H9 (cell line): ENCODE data around the gene FOXD2. TPM values are rescaled to one million over a fixed set of nuclear protein-coding genes. Genes with fewer than 3 reads are reported as not detected.

ENCODE experiments used
- DNase-seq: peaks from one replicate; pipeline ENCODE4 v3.0.0-alpha.2; 2017
- H2AFZ ChIP-seq: one replicate; pipeline ENCODE4 v1.6.1; 2013; ENCODE audit warnings: mild to moderate bottlenecking, low read length, control low read depth, moderate library complexity
- H2AK5ac ChIP-seq: 2 replicates; pipeline ENCODE4 v1.6.1; 2013; ENCODE audit warnings: low read length, control low read depth, mixed read lengths; ENCODE audit not compliant: insufficient read length
- H2BK120ac ChIP-seq: one replicate; pipeline ENCODE4 v1.6.1; 2013; ENCODE audit warnings: low read depth, mild to moderate bottlenecking, low read length, control low read depth, inconsistent platforms; ENCODE audit not compliant: poor library complexity, severe bottlenecking
- H2BK12ac ChIP-seq: 2 replicates; pipeline ENCODE4 v1.6.1; 2013; ENCODE audit warnings: low read length, control low read depth, mixed read lengths, low read depth; ENCODE audit not compliant: insufficient read length
- H2BK15ac ChIP-seq: 2 replicates; pipeline ENCODE4 v1.6.1; 2013; ENCODE audit warnings: low read depth, low read length, control low read depth
- H2BK20ac ChIP-seq: one replicate; pipeline ENCODE4 v1.6.1; 2013; ENCODE audit warnings: low read depth, mild to moderate bottlenecking, low read length, control low read depth, inconsistent platforms; ENCODE audit not compliant: poor library complexity, severe bottlenecking
- H2BK5ac ChIP-seq: 2 replicates; pipeline ENCODE4 v1.6.1; 2013; ENCODE audit warnings: low read length, control low read depth, mixed read lengths; ENCODE audit not compliant: insufficient read length
- H3K14ac ChIP-seq: 2 replicates; pipeline ENCODE4 v1.6.1; 2013; ENCODE audit warnings: low read length, control low read depth; ENCODE audit not compliant: insufficient read depth
- H3K18ac ChIP-seq: 2 replicates; pipeline ENCODE4 v1.6.1; 2013; ENCODE audit warnings: low read depth, mild to moderate bottlenecking, mixed read lengths, low read length, control low read depth; ENCODE audit not compliant: insufficient read length
- H3K23ac ChIP-seq: 2 replicates; pipeline ENCODE4 v1.6.1; 2013; ENCODE audit warnings: low read length, control low read depth, mixed read lengths, low read depth; ENCODE audit not compliant: insufficient read length
- H3K23me2 ChIP-seq: 2 replicates; pipeline ENCODE4 v1.6.1; 2013; ENCODE audit warnings: low read depth, mild to moderate bottlenecking, mixed read lengths, low read length, control low read depth; ENCODE audit not compliant: insufficient read length, poor library complexity, severe bottlenecking
- H3K27ac ChIP-seq: 2 replicates; pipeline ENCODE4 v1.5.1; 2013; ENCODE audit warnings: low read length, control low read depth, mixed read lengths, low read depth; ENCODE audit not compliant: insufficient read length
- H3K27me3 ChIP-seq: 2 replicates; pipeline ENCODE4 v1.6.1; 2013; ENCODE audit warnings: low read length, control low read depth, inconsistent platforms; ENCODE audit not compliant: insufficient read depth
- H3K4ac ChIP-seq: 2 replicates; pipeline ENCODE4 v1.6.1; 2013; ENCODE audit warnings: low read depth, mild to moderate bottlenecking, control low read depth, inconsistent platforms, low read length, moderate library complexity
- H3K4me1 ChIP-seq: 2 replicates; pipeline ENCODE4 v1.6.1; 2013; ENCODE audit warnings: low read length, control low read depth, inconsistent platforms; ENCODE audit not compliant: insufficient read depth
- H3K4me2 ChIP-seq: 2 replicates; pipeline ENCODE4 v1.6.1; 2013; ENCODE audit warnings: low read length, control low read depth, mixed read lengths; ENCODE audit not compliant: insufficient read length, insufficient read depth
- H3K56ac ChIP-seq: 2 replicates; pipeline ENCODE4 v1.6.1; 2013; ENCODE audit warnings: low read depth, mild to moderate bottlenecking, mixed read lengths, low read length, control low read depth; ENCODE audit not compliant: insufficient read length
- H3K79me1 ChIP-seq: 2 replicates; pipeline ENCODE4 v1.6.1; 2013; ENCODE audit warnings: low read depth, mild to moderate bottlenecking, moderate library complexity, low read length, control low read depth, inconsistent platforms; ENCODE audit not compliant: insufficient read depth, poor library complexity, severe bottlenecking
- H3K79me2 ChIP-seq: 2 replicates; pipeline ENCODE4 v1.6.1; 2013; ENCODE audit warnings: low read length, control low read depth, inconsistent platforms; ENCODE audit not compliant: insufficient read depth
- H3K9ac ChIP-seq: 2 replicates; pipeline ENCODE4 v1.6.1; 2013; ENCODE audit warnings: low read length, control low read depth, mixed read lengths; ENCODE audit not compliant: insufficient read length; ENCODE audit errors: extremely low read depth
- H3K9me3 ChIP-seq: one replicate; pipeline ENCODE4 v1.6.1; 2013; ENCODE audit warnings: low read depth, low read length, inconsistent platforms; ENCODE audit not compliant: control insufficient read depth
- H3T11ph ChIP-seq: one replicate; pipeline ENCODE4 v1.6.1; 2013; ENCODE audit warnings: mild to moderate bottlenecking, low read length, control low read depth, inconsistent platforms
- H4K20me1 ChIP-seq: one replicate; pipeline ENCODE4 v1.6.1; 2013; ENCODE audit not compliant: control insufficient read depth, insufficient read length, insufficient read depth
- H4K5ac ChIP-seq: 2 replicates; pipeline ENCODE4 v1.6.1; 2013; ENCODE audit warnings: low read depth, mild to moderate bottlenecking, mixed read lengths, low read length, control low read depth; ENCODE audit not compliant: insufficient read length
- H4K8ac ChIP-seq: replicated peaks from 2 replicates; pipeline ENCODE4 v1.6.1; 2013; ENCODE audit warnings: low read length, control low read depth, mixed read lengths, low read depth; ENCODE audit not compliant: insufficient read length
- H4K91ac ChIP-seq: 2 replicates; pipeline ENCODE4 v1.6.1; 2013; ENCODE audit warnings: low read depth, mild to moderate bottlenecking, moderate library complexity, mixed read lengths, low read length, control low read depth; ENCODE audit not compliant: insufficient read length
- H3K27ac Mint-ChIP-seq, 3 experiments: 2 replicates in 2 of 3; 3 replicates in 1 of 3; pipeline ENCODE4 v1.8.0; 2020 to 2021; ENCODE audit warnings: mixed read lengths in 3 of 3, mild to moderate bottlenecking in 1 of 3, moderate library complexity in 1 of 3
- H3K27me3 Mint-ChIP-seq: 2 replicates; pipeline ENCODE4 v1.8.0; 2021; ENCODE audit warnings: low read depth, mild to moderate bottlenecking, moderate library complexity, mixed read lengths
- H3K36me3 Mint-ChIP-seq, 3 experiments: 2 replicates in 2 of 3; 3 replicates in 1 of 3; pipeline ENCODE4 v1.8.0; 2020 to 2021; ENCODE audit warnings: low read depth in 3 of 3, mixed read lengths in 3 of 3; ENCODE audit not compliant: insufficient read depth in 1 of 3
- H3K4me1 Mint-ChIP-seq, 2 experiments: 2 replicates each; pipeline ENCODE4 v1.8.0; 2020; ENCODE audit warnings: mixed read lengths in 2 of 2
- H3K4me3 Mint-ChIP-seq, 2 experiments: 2 replicates in 1 of 2; 3 replicates in 1 of 2; pipeline ENCODE4 v1.8.0; 2020 to 2021; ENCODE audit warnings: mild to moderate bottlenecking in 2 of 2, mixed read lengths in 2 of 2, moderate library complexity in 1 of 2
- H3K9me3 Mint-ChIP-seq, 2 experiments: 2 replicates in 1 of 2; 3 replicates in 1 of 2; pipeline ENCODE4 v1.8.0; 2020; ENCODE audit warnings: mild to moderate bottlenecking in 2 of 2, mixed read lengths in 2 of 2, moderate library complexity in 1 of 2
- CTCF ChIP-seq: fragments of 200-600 bp; sonication (generic); conservative IDR thresholded peaks from 3 replicates; pipeline ENCODE4 v1.8.0; 2021; ENCODE audit warnings: antibody characterized with exemption, mild to moderate bottlenecking
- WGBS: extraction: QIAGEN DNeasy Blood & Tissue Kit; methylation state at CpG from one replicate; pipeline ENCODE4 v1.1.7; 2013; ENCODE audit warnings: missing lambda C conversion rate, low lambda C conversion rate, mixed read lengths; ENCODE audit not compliant: insufficient read length; ENCODE audit errors: extremely low coverage; 5-methylcytosine and 5-hydroxymethylcytosine counted together
- total RNA-seq: library from RNA; stranded (reverse); gene quantifications from 2 replicates; pipeline ENCODE4 v1.2.1, GENCODE V29; 2021

The FOXD2 gene
- total RNA-seq, 1 experiment from 2014 or later = not detected

- Histone ChIP-seq H3K27me3 (peaks cover 68% of the 10 kb centered on the region), H3K9me3 (no peaks in the 10 kb centered on the region), H3K4me1 (no peaks in the 10 kb centered on the region), H2BK12ac (no peak overlapping the region), H2BK5ac (no peak overlapping the region), H4K20me1 (no peaks in the 10 kb centered on the region), H2AFZ (no peak overlapping the region), H3K79me1 (no peaks in the 10 kb centered on the region), H3K23me2 (peaks cover 7% of the 10 kb centered on the region), H2AK5ac (no peak overlapping the region), H4K5ac (no peak overlapping the region), H3K18ac (no peak overlapping the region), H4K8ac (no peak overlapping the region), H2BK120ac (no peak overlapping the region), H3K9ac (no peak overlapping the region), H3T11ph (no peak overlapping the region), H3K14ac (no peak overlapping the region; the same call in 1 of the 2 replicates), H3K23ac (no peak overlapping the region), H2BK20ac (no peak overlapping the region), H3K56ac (no peak overlapping the region), H2BK15ac (no peak overlapping the region), H3K4ac (no peak overlapping the region), H3K79me2 (no peaks in the 10 kb centered on the region), H3K4me2 (peak overlapping the region; percentile 52), H3K27ac (no peak overlapping the region), H4K91ac (no peak overlapping the region)
- H3K36me3 Mint-ChIP-seq = no peaks in the 10 kb centered on the region; a peak in 2 of 7 replicates
- DNase-seq = no peak
- peaks cover 0 to 7% of the 10 kb centered on the region in 2 experiments; a peak in 1 of 5 replicates for H3K9me3 Mint-ChIP-seq
- peak overlapping the region in 1 of 2 experiments; percentile 77; a peak in 3 of 5 replicates for H3K4me3 Mint-ChIP-seq
- no peak overlapping the region for H3K27ac Mint-ChIP-seq
- WGBS = no CpG with 5 or more reads among the region's 30 CpGs
- peaks cover 89% of the 10 kb centered on the region for H3K27me3 Mint-ChIP-seq
- no peak for TF ChIP-seq CTCF
- peaks cover 37 to 42% of the 10 kb centered on the region in 2 experiments for H3K4me1 Mint-ChIP-seq
Observed at GRCh38 chr1:47433477-47434050, 4.3 kb upstream of the FOXD2 start.
